Right lobe of liver (tissue), 4 donors: ENCODE measurements around the gene PINK1.

Experiments used
- CTCF ChIP-seq, 4 donors: fragments of 200-600 bp in 3 of 4; fragments of 450-650 bp in 1 of 4; IDR thresholded peaks; one replicate each; pipeline versions ENCODE4 v1.5.1 to v1.8.0; 2016 to 2022; ENCODE audit warnings: antibody characterized with exemption in 4 of 4, mild to moderate bottlenecking in 2 of 4
- POLR2A ChIP-seq: fragments of 450-650 bp; IDR thresholded peaks from one replicate; pipeline ENCODE4 v1.6.1; 2017; ENCODE audit warnings: antibody characterized with exemption, mild to moderate bottlenecking
- donor health status: DM: no; HTN: no; CAD: no.
- donor health status: DM: no; HTN: no; CAD: no.
- donor health status: DM: no; HTN: yes; CAD: no.

GRCh38 chr1:20672265-20672632 is 39.0 kb downstream of the PINK1 start:
- TF ChIP-seq CTCF (IDR thresholded peaks at IDR 0.05) (no peak), POLR2A (no peak)
